ENCODE measurements around the gene AK8. TPM values are rescaled to one million over a fixed set of nuclear protein-coding genes. Genes with fewer than 3 reads are reported as not detected.

The AK8 gene
- total RNA-seq, 3 donors from 2014 or later (not counting 1 experiment from before 2014, with no cell fraction given) = 0.14 to 0.21 (median 0.18) TPM

GRCh38 chr9:132858751-132859150, 19.3 kb downstream of the AK8 start:
- H3K4me3 Mint-ChIP-seq = no peak overlapping the region
- H3K4me3 ChIP-seq (ENCODE audit: low read length) = no peak overlapping the region
- WGBS (ENCODE audit: insufficient coverage) = 84% methylated on average over 7 of the region's 7 CpGs
- H3K4me1 Mint-ChIP-seq = peaks cover 4 to 9% of the 10 kb centered on the region in 2 donors
- no peaks in the 10 kb centered on the region for H3K9me3 ChIP-seq (ENCODE audit: control insufficient read depth, insufficient read depth, low read length)
- DNase-seq = no peak
- peaks cover 0 to 5% of the 10 kb centered on the region in 2 donors for H3K27me3 Mint-ChIP-seq (ENCODE audit: low read depth in 2 of 2)
- H3K27ac ChIP-seq (ENCODE audit: low read length) = no peak overlapping the region
- H3K9me3 Mint-ChIP-seq = no peaks in the 10 kb centered on the region
- peaks cover 11% of the 10 kb centered on the region for H3K4me1 ChIP-seq (ENCODE audit: control insufficient read depth, insufficient read depth, low read length)
- no peak overlapping the region for H3K27ac Mint-ChIP-seq
- TF ChIP-seq, protein P1, sequence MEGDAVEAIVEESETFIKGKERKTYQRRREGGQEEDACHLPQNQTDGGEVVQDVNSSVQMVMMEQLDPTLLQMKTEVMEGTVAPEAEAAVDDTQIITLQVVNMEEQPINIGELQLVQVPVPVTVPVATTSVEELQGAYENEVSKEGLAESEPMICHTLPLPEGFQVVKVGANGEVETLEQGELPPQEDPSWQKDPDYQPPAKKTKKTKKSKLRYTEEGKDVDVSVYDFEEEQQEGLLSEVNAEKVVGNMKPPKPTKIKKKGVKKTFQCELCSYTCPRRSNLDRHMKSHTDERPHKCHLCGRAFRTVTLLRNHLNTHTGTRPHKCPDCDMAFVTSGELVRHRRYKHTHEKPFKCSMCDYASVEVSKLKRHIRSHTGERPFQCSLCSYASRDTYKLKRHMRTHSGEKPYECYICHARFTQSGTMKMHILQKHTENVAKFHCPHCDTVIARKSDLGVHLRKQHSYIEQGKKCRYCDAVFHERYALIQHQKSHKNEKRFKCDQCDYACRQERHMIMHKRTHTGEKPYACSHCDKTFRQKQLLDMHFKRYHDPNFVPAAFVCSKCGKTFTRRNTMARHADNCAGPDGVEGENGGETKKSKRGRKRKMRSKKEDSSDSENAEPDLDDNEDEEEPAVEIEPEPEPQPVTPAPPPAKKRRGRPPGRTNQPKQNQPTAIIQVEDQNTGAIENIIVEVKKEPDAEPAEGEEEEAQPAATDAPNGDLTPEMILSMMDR (IDR thresholded peaks at IDR 0.05) = no peak
- no peaks in the 10 kb centered on the region for H3K36me3 ChIP-seq (ENCODE audit: control insufficient read depth, insufficient read depth, low read length)
- no peaks in the 10 kb centered on the region for H3K27me3 ChIP-seq (ENCODE audit: control insufficient read depth, insufficient read depth, low read length)
- ATAC-seq = no peak
- H3K36me3 Mint-ChIP-seq = no peaks in the 10 kb centered on the region
- intact Hi-C loops (cut with micrococcal nuclease) = no loop called here

- Histone ChIP-seq H3K36me3 (ENCODE audit: control insufficient read depth, insufficient read depth, low read length) (no peaks in the 10 kb centered on the region), H3K4me3 (ENCODE audit: low read length) (no peak overlapping the region), H3K27ac (ENCODE audit: low read length) (no peak overlapping the region), H3K9me3 (ENCODE audit: control insufficient read depth, insufficient read depth, low read length) (no peaks in the 10 kb centered on the region), H3K27me3 (ENCODE audit: control insufficient read depth, insufficient read depth, low read length) (no peaks in the 10 kb centered on the region), H3K4me1 (ENCODE audit: control insufficient read depth, insufficient read depth, low read length) (peaks cover 11% of the 10 kb centered on the region)
- Mint-ChIP-seq H3K27me3 (ENCODE audit: low read depth in 2 of 2) (peaks cover 0 to 5% of the 10 kb centered on the region in 2 donors), H3K4me1 (peaks cover 4 to 9% of the 10 kb centered on the region in 2 donors), H3K27ac (no peak overlapping the region), H3K36me3 (no peaks in the 10 kb centered on the region), H3K4me3 (no peak overlapping the region), H3K9me3 (no peaks in the 10 kb centered on the region)
- TF ChIP-seq, protein P1 (IDR thresholded peaks at IDR 0.05) = no peak
- ATAC-seq (no peak), DNase-seq (no peak)
- 78% methylated on average over 24 of the region's 24 CpGs for WGBS (ENCODE audit: insufficient coverage)
- intact Hi-C loops (cut with micrococcal nuclease) = loop anchor here (2.0 kb wide), 1 partner anchor 73 kb away; no protein-coding TSS in a partner anchor
These were observed 20.3 kb downstream of the AK8 start for GRCh38 chr9:132857616-132858342.

- H3K9me3 ChIP-seq (ENCODE audit: control insufficient read depth, insufficient read depth, low read length) = no peaks in the 10 kb centered on the region
- ATAC-seq = no peak
- TF ChIP-seq, protein P1 (IDR thresholded peaks at IDR 0.05) = no peak
- H3K27ac ChIP-seq (ENCODE audit: low read length) = no peak overlapping the region
- H3K4me3 Mint-ChIP-seq = no peak overlapping the region
- 82% methylated on average over 7 of the region's 8 CpGs for WGBS (ENCODE audit: insufficient coverage)
- no peak overlapping the region for H3K4me3 ChIP-seq (ENCODE audit: low read length)
- no peaks in the 10 kb centered on the region for H3K36me3 Mint-ChIP-seq
- H3K27me3 ChIP-seq (ENCODE audit: control insufficient read depth, insufficient read depth, low read length) = no peaks in the 10 kb centered on the region
- peaks cover 4 to 9% of the 10 kb centered on the region in 2 donors for H3K4me1 Mint-ChIP-seq
- H3K27ac Mint-ChIP-seq = no peak overlapping the region
- peaks cover 0 to 5% of the 10 kb centered on the region in 2 donors for H3K27me3 Mint-ChIP-seq (ENCODE audit: low read depth in 2 of 2)
- peaks cover 11% of the 10 kb centered on the region for H3K4me1 ChIP-seq (ENCODE audit: control insufficient read depth, insufficient read depth, low read length)
- DNase-seq = no peak
- H3K9me3 Mint-ChIP-seq = no peaks in the 10 kb centered on the region
- H3K36me3 ChIP-seq (ENCODE audit: control insufficient read depth, insufficient read depth, low read length) = no peaks in the 10 kb centered on the region
- intact Hi-C loops (cut with micrococcal nuclease) = loop anchor here (2.0 kb wide), 1 partner anchor 74 kb away; no protein-coding TSS in a partner anchor
These were observed 21.1 kb downstream of the AK8 start for GRCh38 chr9:132857031-132857430.

All from natural killer cell (primary cell).